ENCODE results near the gene ISOC2. TPM values are rescaled to one million over a fixed set of nuclear protein-coding genes. Genes with fewer than 3 reads are reported as not detected.

ISOC2 gene
- total RNA-seq, 1 donor from 2014 or later: 14.8 TPM

GRCh38 chr19:55406091-55406825, 55.2 kb downstream of the ISOC2 start:
- H3K36me3 Mint-ChIP-seq: peaks cover 36% of the 10 kb centered on the region

GRCh38 chr19:55405638-55406037, 55.8 kb downstream of the ISOC2 start:
- peaks cover 65% of the 10 kb centered on the region for H4K20me1 ChIP-seq (ENCODE audit: low read depth)

More at GRCh38 chr19:55406091-55406825, 55.2 kb downstream of the ISOC2 start:
- H3K4me1 ChIP-seq: peaks cover 15% of the 10 kb centered on the region
- Mint-ChIP-seq H3K27ac (peak overlapping the region; percentile 72), H3K27me3 (ENCODE audit: insufficient read depth, low read depth) (peaks cover 18% of the 10 kb centered on the region), H3K9me3 (peaks cover 13% of the 10 kb centered on the region), H3K4me1 (peaks cover 44% of the 10 kb centered on the region), H3K4me3 (peak overlapping the region; percentile 95)
- H2AFZ ChIP-seq (replicated peaks): no peak overlapping the region
- peaks cover 55% of the 10 kb centered on the region for H3K79me2 ChIP-seq (ENCODE audit: low read depth)
- H3K9me3 ChIP-seq (ENCODE audit: low read depth): no peaks in the 10 kb centered on the region
- H3K9ac ChIP-seq: peak overlapping the region; percentile 91
- H3K4me3 ChIP-seq: peak overlapping the region; percentile 88
- H3K27me3 ChIP-seq: no peaks in the 10 kb centered on the region
- H3F3A ChIP-seq (ENCODE audit: low read depth): peaks cover 54% of the 10 kb centered on the region
- no peak for TF ChIP-seq CTCF (IDR thresholded peaks at IDR 0.05)
- TF ChIP-seq EZH2phosphoT487 (IDR thresholded peaks at IDR 0.05): no peak
- no peak for TF ChIP-seq EZH2 (IDR thresholded peaks at IDR 0.05)
- H3K36me3 ChIP-seq: peaks cover 10% of the 10 kb centered on the region
- no peak for DNase-seq (ENCODE audit: low spot score)
- H3K27ac ChIP-seq: no peak overlapping the region
- H3K4me2 ChIP-seq: peak overlapping the region; percentile 93
- peaks cover 59% of the 10 kb centered on the region for H4K20me1 ChIP-seq (ENCODE audit: low read depth)

More at GRCh38 chr19:55405638-55406037, 55.8 kb downstream of the ISOC2 start:
- peaks cover 15% of the 10 kb centered on the region for H3K4me1 ChIP-seq
- peaks cover 14% of the 10 kb centered on the region for H3K27me3 Mint-ChIP-seq (ENCODE audit: insufficient read depth, low read depth)
- H3K27ac ChIP-seq: no peak overlapping the region
- H3K9ac ChIP-seq: no peak overlapping the region
- no peak overlapping the region for H2AFZ ChIP-seq (replicated peaks)
- H3K36me3 Mint-ChIP-seq: peaks cover 36% of the 10 kb centered on the region
- H3K27ac Mint-ChIP-seq: peak overlapping the region; percentile 72
- peaks cover 9% of the 10 kb centered on the region for H3K9me3 Mint-ChIP-seq
- TF ChIP-seq EZH2phosphoT487 (IDR thresholded peaks at IDR 0.05) (no peak), EZH2 (IDR thresholded peaks at IDR 0.05) (no peak), CTCF (IDR thresholded peaks at IDR 0.05) (no peak)
- H3K27me3 ChIP-seq: no peaks in the 10 kb centered on the region
- peak overlapping the region; percentile 95 for H3K4me3 Mint-ChIP-seq
- peaks cover 59% of the 10 kb centered on the region for H3F3A ChIP-seq (ENCODE audit: low read depth)
- H3K9me3 ChIP-seq (ENCODE audit: low read depth): no peaks in the 10 kb centered on the region
- H3K79me2 ChIP-seq (ENCODE audit: low read depth): peaks cover 55% of the 10 kb centered on the region
- H3K4me1 Mint-ChIP-seq: peaks cover 46% of the 10 kb centered on the region
- H3K36me3 ChIP-seq: peaks cover 10% of the 10 kb centered on the region
- no peak for DNase-seq (ENCODE audit: low spot score)
- peak overlapping the region; percentile 88 for H3K4me3 ChIP-seq
- peak overlapping the region; percentile 93 for H3K4me2 ChIP-seq

Other genes starting within 250 kb of the ISOC2 start
- gene TMEM86B, start 232.9 kb downstream of the ISOC2 start, total RNA-seq (ENCODE audit: low replicate concordance): 1.4 and 3.3 TPM in 2 replicates
- gene PPP6R1, start 202.6 kb downstream of the ISOC2 start, total RNA-seq (ENCODE audit: low replicate concordance): 13.1 and 40.4 TPM in 2 replicates
- 15.0 and 43.1 TPM in 2 replicates for gene HSPBP1, start 181.5 kb downstream of the ISOC2 start, total RNA-seq (ENCODE audit: low replicate concordance)
- gene BRSK1, start 177.6 kb downstream of the ISOC2 start, total RNA-seq (ENCODE audit: low replicate concordance): 24.1 and 43.1 TPM in 2 replicates
- 0.62 TPM in 1 of 2 replicates, not detected in the other for gene TMEM150B, start 136.3 kb downstream of the ISOC2 start, total RNA-seq (ENCODE audit: low replicate concordance)
- gene KMT5C, start 121.8 kb downstream of the ISOC2 start, total RNA-seq (ENCODE audit: low replicate concordance): 21.1 and 73.7 TPM in 2 replicates
- 0.77 TPM in 1 of 2 replicates, not detected in the other for gene COX6B2, start 106.9 kb downstream of the ISOC2 start, total RNA-seq (ENCODE audit: low replicate concordance)
- gene GARIN5B, start 98.4 kb downstream of the ISOC2 start, total RNA-seq (ENCODE audit: low replicate concordance): 0.09 TPM in 1 of 2 replicates, not detected in the other
- 0.06 and 0.62 TPM in 2 replicates for gene IL11, start 91.2 kb downstream of the ISOC2 start, total RNA-seq (ENCODE audit: low replicate concordance)
- gene TMEM190, start 84.8 kb downstream of the ISOC2 start, total RNA-seq (ENCODE audit: low replicate concordance): not detected in 2 replicates
- 0.15 TPM in 1 of 2 replicates, not detected in the other for gene TMEM238, start 77.3 kb downstream of the ISOC2 start, total RNA-seq (ENCODE audit: low replicate concordance)
- 1,017 and 1,124 TPM in 2 replicates for gene RPL28, start 75.7 kb downstream of the ISOC2 start, total RNA-seq (ENCODE audit: low replicate concordance)
- 118 and 159 TPM in 2 replicates for gene UBE2S, start 53.9 kb downstream of the ISOC2 start, total RNA-seq (ENCODE audit: low replicate concordance)
- 0.09 and 0.21 TPM in 2 replicates for gene SHISA7, start 18.3 kb downstream of the ISOC2 start, total RNA-seq (ENCODE audit: low replicate concordance)
- gene C19orf85, start 3.1 kb upstream of the ISOC2 start, total RNA-seq (ENCODE audit: low replicate concordance): not detected in 2 replicates
- 5.0 TPM in 1 of 2 replicates, not detected in the other for gene ZNF628, start 15.0 kb upstream of the ISOC2 start, total RNA-seq (ENCODE audit: low replicate concordance)
- gene NAT14, start 23.5 kb upstream of the ISOC2 start, total RNA-seq (ENCODE audit: low replicate concordance): 16.2 and 49.2 TPM in 2 replicates
- 0.56 TPM in 1 of 2 replicates, not detected in the other for gene SSC5D, start 26.8 kb upstream of the ISOC2 start, total RNA-seq (ENCODE audit: low replicate concordance)
- gene SBK2, start 75.5 kb upstream of the ISOC2 start, total RNA-seq (ENCODE audit: low replicate concordance): 6.2 TPM in 1 of 2 replicates, not detected in the other
- gene SBK3, start 83.9 kb upstream of the ISOC2 start, total RNA-seq (ENCODE audit: low replicate concordance): 3.3 and 15.1 TPM in 2 replicates
- gene ZNF579, start 119.2 kb upstream of the ISOC2 start, total RNA-seq (ENCODE audit: low replicate concordance): 2.1 and 15.2 TPM in 2 replicates
- gene FIZ1, start 137.9 kb upstream of the ISOC2 start, total RNA-seq (ENCODE audit: low replicate concordance): 4.8 and 10.8 TPM in 2 replicates
- gene ZNF524, start 138.6 kb upstream of the ISOC2 start, total RNA-seq (ENCODE audit: low replicate concordance): 3.2 and 5.4 TPM in 2 replicates
- gene ZNF865, start 144.0 kb upstream of the ISOC2 start, total RNA-seq (ENCODE audit: low replicate concordance): 0.49 and 4.5 TPM in 2 replicates
- 3.9 and 12.5 TPM in 2 replicates for gene ZNF784, start 162.9 kb upstream of the ISOC2 start, total RNA-seq (ENCODE audit: low replicate concordance)
- 2.8 and 13.4 TPM in 2 replicates for gene ZNF580, start 179.4 kb upstream of the ISOC2 start, total RNA-seq (ENCODE audit: low replicate concordance)
- 12.2 and 32.4 TPM in 2 replicates for gene ZNF581, start 182.0 kb upstream of the ISOC2 start, total RNA-seq (ENCODE audit: low replicate concordance)
- gene CCDC106, start 186.6 kb upstream of the ISOC2 start, total RNA-seq (ENCODE audit: low replicate concordance): 7.6 and 24.9 TPM in 2 replicates
- 124 and 238 TPM in 2 replicates for gene U2AF2, start 193.4 kb upstream of the ISOC2 start, total RNA-seq (ENCODE audit: low replicate concordance)
- 16.1 and 75.0 TPM in 2 replicates for gene EPN1, start 213.6 kb upstream of the ISOC2 start, total RNA-seq (ENCODE audit: low replicate concordance)